A549 (cell line): ENCODE measurements around the gene GATAD1. TPM values are rescaled to one million over a fixed set of nuclear protein-coding genes. Genes with fewer than 3 reads are reported as not detected.

Source experiments
- ATAC-seq, 2 experiments: fragments of 200-7000 bp in 1 of 2; fragments of >200 bp in 1 of 2; cut with Nextera tagmentation in 1 of 2; cut with Tn5 transposase in 1 of 2; 3 replicates each; pipeline versions ENCODE4 v1.8.0 to v1.9.1; 2018 to 2020; ENCODE audit warnings: mild to moderate bottlenecking in 1 of 2, moderate library complexity in 1 of 2
- CTCF ChIA-PET: fragments of 300-600 bp; sonication (Branson Sonifier 250); formaldehyde crosslinking; extraction: SDS; loops from one replicate; lab custom pipeline; 2021; ENCODE audit warnings: antibody characterized with exemption, inconsistent platforms; lab: Yijun Ruan, JAX
- POLR2A ChIA-PET: fragments of 350-600 bp; formaldehyde crosslinking; extraction: SDS; loops from one replicate; lab custom pipeline; 2021; ENCODE audit warnings: antibody characterized with exemption, inconsistent platforms; lab: Yijun Ruan, JAX
- DNase-seq, 2 experiments: peaks; one replicate each; pipeline versions ENCODE4 v3.0.0 to v3.0.0-alpha.2; 2011 to 2016; ENCODE audit warnings: low read depth in 1 of 2, low spot score in 1 of 2
- FAIRE-seq: peaks from 2 replicates; lab custom pipeline; 2011; peaks lifted over from hg19 to GRCh38; lab: Jason Lieb, UNC
- H3K27ac ChIP-seq, 2 experiments: fragments of >200 bp; sonication (Bioruptor Twin); formaldehyde crosslinking; 3 replicates each; pipeline ENCODE4 v1.5.1; 2016 to 2017
- H3K4me1 ChIP-seq: fragments of >200 bp; sonication (Bioruptor Twin); formaldehyde crosslinking; 3 replicates; pipeline ENCODE4 v1.6.1; 2016
- H3K4me2 ChIP-seq: fragments of >200 bp; sonication (Bioruptor Twin); formaldehyde crosslinking; 3 replicates; pipeline ENCODE4 v1.6.1; 2016
- H3K4me3 ChIP-seq: fragments of >200 bp; sonication (Bioruptor Twin); formaldehyde crosslinking; 3 replicates; pipeline ENCODE4 v1.5.1; 2016
- H3K9me3 ChIP-seq: fragments of >200 bp; sonication (Bioruptor Twin); formaldehyde crosslinking; 3 replicates; pipeline ENCODE4 v1.6.1; 2016
- CBX2 ChIP-seq: fragments of 200-600 bp; sonication (generic); IDR thresholded peaks from 2 replicates; pipeline ENCODE4 v1.6.1; 2016; ENCODE audit warnings: low read depth, mild to moderate bottlenecking, borderline replicate concordance
- CBX8 ChIP-seq: fragments of 200-600 bp; sonication (generic); IDR thresholded peaks from 2 replicates; pipeline ENCODE4 v1.6.1; 2016
- CHD2 ChIP-seq: fragments of 150-350 bp; IDR thresholded peaks from 2 replicates; pipeline ENCODE4 v1.6.1; 2014; ENCODE audit warnings: low read length; ENCODE audit not compliant: partially characterized antibody
- CHD4 ChIP-seq: fragments of 200-600 bp; sonication (generic); IDR thresholded peaks from 2 replicates; pipeline ENCODE4 v1.6.1; 2016; ENCODE audit warnings: antibody characterized with exemption, mild to moderate bottlenecking, borderline replicate concordance
- CTCF ChIP-seq: fragments of >200 bp; sonication (Bioruptor Twin); formaldehyde crosslinking; IDR thresholded peaks from 3 replicates; pipeline ENCODE4 v1.5.1; 2016
- ELK1 ChIP-seq: fragments of 150-350 bp; IDR thresholded peaks from 2 replicates; pipeline ENCODE4 v1.6.1; 2014; ENCODE audit warnings: low read depth, mild to moderate bottlenecking, low read length
- FOSB ChIP-seq: fragments of 250-450 bp; sonication (Bioruptor Pico); IDR thresholded peaks from 2 replicates; pipeline ENCODE4 v1.5.0; 2020; ENCODE audit warnings: mild to moderate bottlenecking, moderate library complexity
- FOSL2 ChIP-seq, 2 experiments: fragments of 450-650 bp in 1 of 2; fragments of >200 bp in 1 of 2; sonication (Bioruptor Twin) in 1 of 2; formaldehyde crosslinking; IDR thresholded peaks; 2 replicates each; pipeline versions ENCODE4 v1.5.0 to v1.6.1; 2016 to 2020; ENCODE audit warnings: mild to moderate bottlenecking in 1 of 2, moderate library complexity in 1 of 2
- HDAC2 ChIP-seq: fragments of 200-600 bp; sonication (generic); IDR thresholded peaks from 2 replicates; pipeline ENCODE4 v1.6.1; 2016
- HOXB13 ChIP-seq: fragments of 250-450 bp; sonication (Bioruptor Pico); IDR thresholded peaks from 2 replicates; pipeline ENCODE4 v1.5.0; 2020; ENCODE audit warnings: low read depth, mild to moderate bottlenecking, moderate library complexity
- NFE2L2 ChIP-seq: fragments of 150-350 bp; conservative IDR thresholded peaks from 2 replicates; pipeline ENCODE4 v1.6.1; 2014; ENCODE audit warnings: low read length
- NR3C1 ChIP-seq: fragments of >200 bp; sonication (Bioruptor Twin); formaldehyde crosslinking; IDR thresholded peaks from 3 replicates; pipeline ENCODE4 v1.6.1; 2017
- POLR2AphosphoS2 ChIP-seq: conservative IDR thresholded peaks from 2 replicates; pipeline ENCODE4 v1.6.1; 2012; ENCODE audit warnings: low read length, improper control_type of control experiment, inconsistent platforms
- RARB ChIP-seq: fragments of 250-450 bp; sonication (Bioruptor Pico); IDR thresholded peaks from 2 replicates; pipeline ENCODE4 v1.8.0; 2021; ENCODE audit warnings: mild to moderate bottlenecking, moderate library complexity
- SMC3 ChIP-seq: fragments of >200 bp; sonication (Bioruptor Twin); formaldehyde crosslinking; IDR thresholded peaks from 3 replicates; pipeline ENCODE4 v1.6.1; 2018; ENCODE audit warnings: inconsistent platforms
- SREBF2 ChIP-seq: fragments of 450-650 bp; IDR thresholded peaks from 2 replicates; pipeline ENCODE4 v1.6.1; 2014; ENCODE audit warnings: mild to moderate bottlenecking, moderate library complexity
- TFCP2L1 ChIP-seq: fragments of 250-450 bp; sonication (Bioruptor Pico); IDR thresholded peaks from 2 replicates; pipeline ENCODE4 v1.5.0; 2021; ENCODE audit warnings: mild to moderate bottlenecking
- TP53 ChIP-seq: fragments of 250-450 bp; sonication (Bioruptor Pico); IDR thresholded peaks from 2 replicates; pipeline ENCODE4 v1.5.0; 2021; ENCODE audit warnings: mild to moderate bottlenecking, moderate library complexity
- USF2 ChIP-seq: fragments of 450-650 bp; IDR thresholded peaks from 2 replicates; pipeline ENCODE4 v1.6.1; 2014; ENCODE audit warnings: antibody characterized with exemption
- WGBS: methylation state at CpG from one replicate; pipeline ENCODE4 v1.1.6; 2017; ENCODE audit errors: missing lambda C conversion rate; 5-methylcytosine and 5-hydroxymethylcytosine counted together
- polyA plus RNA-seq, 4 experiments: library from polyadenylated mRNA; depleted of rRNA in 3 of 4; stranded (reverse); fragments of >200 nt; fragmentation: RNase III in 1 of 4; extraction: RNeasy Plus Mini Kit Qiagen cat#74134 plus additional on column Dnase treatment in 1 of 4; gene quantifications; 2 replicates in 3 of 4; 3 replicates in 1 of 4; pipeline ENCODE4 v1.2.3, GENCODE V29; 2011 to 2017
- TF ChIP-seq, protein P1 (sequence below): fragments of 200-600 bp; sonication (generic); IDR thresholded peaks from 2 replicates; pipeline ENCODE4 v1.6.1; 2016; ENCODE audit warnings: antibody characterized with exemption, mild to moderate bottlenecking, moderate library complexity

The GATAD1 gene
- polyA plus RNA-seq, 2 of the 4 experiments (the other 2 are of a cell fraction) = 20.8 to 35.7 TPM

DNA sequence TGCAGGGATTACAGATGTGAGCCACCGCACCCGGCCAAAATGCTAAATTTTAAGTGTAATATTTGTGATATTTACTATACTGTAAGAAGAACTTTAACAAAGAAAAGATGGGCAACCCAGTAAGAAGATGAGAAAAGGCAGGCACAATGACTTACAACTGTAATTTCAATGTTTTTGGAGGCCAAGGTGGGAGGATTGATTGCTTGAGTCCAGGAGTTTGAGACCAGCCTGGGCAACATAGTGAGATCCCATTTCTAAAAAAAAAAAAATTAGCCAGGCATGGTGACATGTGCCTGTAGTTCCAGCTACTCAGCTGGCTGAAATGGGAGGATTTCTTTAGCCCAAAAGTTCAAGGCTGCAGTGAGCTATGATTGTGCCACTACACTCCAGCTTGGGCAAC, 11.7 kb upstream of the GATAD1 start:
- Histone ChIP-seq H3K27ac (no peak overlapping the region), H3K9me3 (no peaks in the 10 kb centered on the region), H3K4me3 (no peak overlapping the region), H3K4me2 (no peak overlapping the region), H3K4me1 (no peaks in the 10 kb centered on the region)
- CTCF ChIA-PET = interaction anchor here (1.1 to 2.4 kb wide), 3 partner anchors 10 to 11 kb away, joined by 4 to 8 read pairs (median 6); partner anchors contain the start of gene GATAD1
- POLR2A ChIA-PET = no interaction called here
- FAIRE-seq (no peak), ATAC-seq (no peak), DNase-seq (no peak)
- WGBS = 74% methylated on average over 2 of the region's 2 CpGs
- TF ChIP-seq, protein P1, sequence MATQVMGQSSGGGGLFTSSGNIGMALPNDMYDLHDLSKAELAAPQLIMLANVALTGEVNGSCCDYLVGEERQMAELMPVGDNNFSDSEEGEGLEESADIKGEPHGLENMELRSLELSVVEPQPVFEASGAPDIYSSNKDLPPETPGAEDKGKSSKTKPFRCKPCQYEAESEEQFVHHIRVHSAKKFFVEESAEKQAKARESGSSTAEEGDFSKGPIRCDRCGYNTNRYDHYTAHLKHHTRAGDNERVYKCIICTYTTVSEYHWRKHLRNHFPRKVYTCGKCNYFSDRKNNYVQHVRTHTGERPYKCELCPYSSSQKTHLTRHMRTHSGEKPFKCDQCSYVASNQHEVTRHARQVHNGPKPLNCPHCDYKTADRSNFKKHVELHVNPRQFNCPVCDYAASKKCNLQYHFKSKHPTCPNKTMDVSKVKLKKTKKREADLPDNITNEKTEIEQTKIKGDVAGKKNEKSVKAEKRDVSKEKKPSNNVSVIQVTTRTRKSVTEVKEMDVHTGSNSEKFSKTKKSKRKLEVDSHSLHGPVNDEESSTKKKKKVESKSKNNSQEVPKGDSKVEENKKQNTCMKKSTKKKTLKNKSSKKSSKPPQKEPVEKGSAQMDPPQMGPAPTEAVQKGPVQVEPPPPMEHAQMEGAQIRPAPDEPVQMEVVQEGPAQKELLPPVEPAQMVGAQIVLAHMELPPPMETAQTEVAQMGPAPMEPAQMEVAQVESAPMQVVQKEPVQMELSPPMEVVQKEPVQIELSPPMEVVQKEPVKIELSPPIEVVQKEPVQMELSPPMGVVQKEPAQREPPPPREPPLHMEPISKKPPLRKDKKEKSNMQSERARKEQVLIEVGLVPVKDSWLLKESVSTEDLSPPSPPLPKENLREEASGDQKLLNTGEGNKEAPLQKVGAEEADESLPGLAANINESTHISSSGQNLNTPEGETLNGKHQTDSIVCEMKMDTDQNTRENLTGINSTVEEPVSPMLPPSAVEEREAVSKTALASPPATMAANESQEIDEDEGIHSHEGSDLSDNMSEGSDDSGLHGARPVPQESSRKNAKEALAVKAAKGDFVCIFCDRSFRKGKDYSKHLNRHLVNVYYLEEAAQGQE = no peak
- TF ChIP-seq FOSB (no peak), ELK1 (no peak), USF2 (no peak), CBX2 (no peak), TP53 (no peak), RARB (no peak)

GRCh38 chr7:92436612-92437445, 10.5 kb upstream of the GATAD1 start:
- POLR2A ChIA-PET = no interaction called here
- CTCF ChIA-PET = interaction anchor here (0.8 to 2.4 kb wide), 3 partner anchors 10 to 13 kb away, joined by 3 to 17 read pairs (median 13); partner anchors contain the start of gene GATAD1
- no peaks in the 10 kb centered on the region for H3K4me1 ChIP-seq
- H3K9me3 ChIP-seq = no peaks in the 10 kb centered on the region
- no peak for DNase-seq
- no peak for FAIRE-seq
- 56% methylated on average over 7 of the region's 7 CpGs for WGBS
- no peak; a peak in 1 of 6 replicates for ATAC-seq
- TF ChIP-seq HDAC2 (no peak), NR3C1 (no peak), CHD4 (no peak), SMC3 (no peak), CTCF (no peak), RARB (no peak), NFE2L2 (no peak), SREBF2 (no peak), FOSB (no peak), HOXB13 (CRISPR knock-in tag) (no peak), CHD2 (no peak), TFCP2L1 (CRISPR knock-in tag) (no peak), CBX8 (no peak), FOSL2 (IDR thresholded peaks at IDR 0.05) (no peak), FOSL2 (CRISPR knock-in tag; IDR thresholded peaks at IDR 0.05) (no peak), POLR2AphosphoS2 (no peak)
- no peak overlapping the region for H3K27ac ChIP-seq
- H3K4me2 ChIP-seq = no peak overlapping the region
- H3K4me3 ChIP-seq = no peak overlapping the region
